GM21526 (cell line): ENCODE measurements around the gene MS4A6A.
"Not testable (repeated sequence)": the region's sequence is repeated elsewhere in the genome, so short reads cannot be mapped to it uniquely, and the experiment has no call there.

Experiments
- ATAC-seq: cut with Tn5 transposase; IDR thresholded peaks from one replicate; pipeline ENCODE4 v1.9.1; 2021; ENCODE audit warnings: moderate library complexity; ENCODE audit not compliant: unreplicated experiment, low FRiP score

Gene MS4A6A

GRCh38 chr11:60182541-60183330, at the start of gene MS4A6A:
MS4A6A (minus strand) TSS chr11:60183083; CDS start chr11:60181727, 1,356 bp downstream.
- no peak for ATAC-seq

GRCh38 chr11:60230681-60231080, 47.8 kb upstream of the MS4A6A start:
- no peak for ATAC-seq

- no peak for ATAC-seq
Observed at GRCh38 chr11:60222141-60222540, 39.3 kb upstream of the MS4A6A start.

- ATAC-seq = no peak
Observed at GRCh38 chr11:60221692-60222091, 38.8 kb upstream of the MS4A6A start.

GRCh38 chr11:60221181-60221580, 38.3 kb upstream of the MS4A6A start:
- ATAC-seq = no peak

GRCh38 chr11:60214386-60214785, 31.5 kb upstream of the MS4A6A start:
- ATAC-seq = no peak

- ATAC-seq = no peak
Observed at GRCh38 chr11:60211206-60211605, 28.3 kb upstream of the MS4A6A start.

GRCh38 chr11:60209977-60210376, 27.1 kb upstream of the MS4A6A start:
- no peak for ATAC-seq

- ATAC-seq = no peak
Observed at GRCh38 chr11:60208951-60209350, 26.1 kb upstream of the MS4A6A start.

GRCh38 chr11:60208146-60208895, 25.4 kb upstream of the MS4A6A start:
- ATAC-seq = no peak

- no peak for ATAC-seq
Observed at GRCh38 chr11:60206616-60207015, 23.7 kb upstream of the MS4A6A start.

- no peak for ATAC-seq
Observed at GRCh38 chr11:60204922-60205321, 22.0 kb upstream of the MS4A6A start.

- ATAC-seq = not testable (repeated sequence)
Observed at GRCh38 chr11:60201334-60201733, 18.5 kb upstream of the MS4A6A start.

GRCh38 chr11:60197442-60197841, 14.6 kb upstream of the MS4A6A start:
- no peak for ATAC-seq

- ATAC-seq = peak; percentile 49
Observed at GRCh38 chr11:60195923-60196368, 13.1 kb upstream of the MS4A6A start.

- ATAC-seq = no peak
Observed at GRCh38 chr11:60194511-60194910, 11.6 kb upstream of the MS4A6A start.

GRCh38 chr11:60193687-60194433, 11.0 kb upstream of the MS4A6A start:
- peak; percentile 97 for ATAC-seq

GRCh38 chr11:60192564-60192963, 9.7 kb upstream of the MS4A6A start:
- not testable (repeated sequence) for ATAC-seq

GRCh38 chr11:60188481-60188880, 5.6 kb upstream of the MS4A6A start:
- ATAC-seq = not testable (repeated sequence)

- ATAC-seq = not testable (repeated sequence)
Observed at GRCh38 chr11:60186128-60186527, 3.2 kb upstream of the MS4A6A start.

- ATAC-seq = not testable (repeated sequence)
Observed at GRCh38 chr11:60185512-60185827, 2.6 kb upstream of the MS4A6A start.
